NCI-H82 treated with DMSO at 0.1 percent for 48 hours (cell line): ENCODE measurements around the gene IDH2.
"Not testable (repeated sequence)": the region's sequence is repeated elsewhere in the genome, so short reads cannot be mapped to it uniquely, and the experiment has no call there.

Source experiments
- DNase-seq: peaks from one replicate; lab custom pipeline; 2025; ENCODE audit not compliant: unreplicated experiment; lab: John Stamatoyannopoulos, UW

The IDH2 gene

DNA sequence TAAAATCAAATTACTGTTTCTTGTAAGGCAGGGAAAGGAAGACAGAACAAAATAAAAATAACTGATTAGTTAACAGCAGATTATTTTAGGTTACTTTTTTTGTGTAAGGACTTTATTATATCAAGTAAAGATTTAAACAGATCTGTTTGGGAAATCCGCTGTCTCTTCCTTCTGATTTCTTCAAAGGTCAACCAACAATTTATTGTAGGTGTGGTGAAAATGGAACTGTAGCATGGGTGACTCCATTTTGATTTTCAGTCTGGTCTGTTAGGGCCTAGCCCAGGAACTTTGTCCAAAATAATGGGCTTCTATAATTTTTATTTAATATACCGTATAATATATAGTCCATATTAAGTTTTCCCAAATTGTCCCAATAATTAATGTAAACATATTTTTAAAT, 13.5 kb upstream of the IDH2 start:
- no peak for DNase-seq

DNA sequence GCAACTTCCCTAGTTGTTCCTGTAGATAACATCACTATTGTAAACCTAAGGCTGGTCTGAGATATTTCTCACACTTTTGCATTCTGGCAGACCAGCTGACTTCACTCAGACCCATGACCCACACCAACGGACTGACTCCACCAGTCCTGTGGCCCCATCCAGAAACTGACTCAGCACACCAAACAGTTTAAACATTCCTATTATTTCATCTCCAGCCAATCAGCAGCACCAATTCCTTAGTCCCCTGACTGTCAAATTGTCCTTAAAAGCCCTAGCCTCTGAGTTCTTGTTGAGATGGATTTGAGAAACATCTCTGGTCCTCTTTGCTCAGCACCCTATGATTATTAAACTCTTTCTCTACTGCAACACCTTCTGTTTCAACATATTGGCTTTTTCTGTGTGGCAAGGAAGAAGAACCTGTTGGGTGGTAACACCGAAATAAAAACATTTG, 12.2 kb upstream of the IDH2 start:
- no peak for DNase-seq

DNA sequence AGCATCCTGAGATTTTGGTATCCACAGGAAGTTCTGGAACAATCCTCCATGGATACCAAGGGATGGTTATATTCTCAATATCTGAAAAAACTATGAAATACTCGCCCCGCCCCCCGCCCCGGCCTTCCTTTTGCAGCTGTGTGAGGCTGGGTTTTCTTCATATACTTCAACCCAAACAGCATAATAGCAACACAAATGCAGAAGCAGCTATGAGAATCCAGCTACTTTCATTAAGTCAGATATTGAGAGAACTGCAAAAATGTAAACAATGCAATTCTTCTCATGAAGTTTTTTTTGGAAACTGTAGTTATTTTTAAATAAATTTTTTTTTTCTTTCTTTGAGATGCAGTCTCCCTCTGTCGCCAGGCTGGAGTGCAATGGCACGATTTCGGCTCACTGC, 10.9 kb upstream of the IDH2 start:
- DNase-seq, result no peak

DNA sequence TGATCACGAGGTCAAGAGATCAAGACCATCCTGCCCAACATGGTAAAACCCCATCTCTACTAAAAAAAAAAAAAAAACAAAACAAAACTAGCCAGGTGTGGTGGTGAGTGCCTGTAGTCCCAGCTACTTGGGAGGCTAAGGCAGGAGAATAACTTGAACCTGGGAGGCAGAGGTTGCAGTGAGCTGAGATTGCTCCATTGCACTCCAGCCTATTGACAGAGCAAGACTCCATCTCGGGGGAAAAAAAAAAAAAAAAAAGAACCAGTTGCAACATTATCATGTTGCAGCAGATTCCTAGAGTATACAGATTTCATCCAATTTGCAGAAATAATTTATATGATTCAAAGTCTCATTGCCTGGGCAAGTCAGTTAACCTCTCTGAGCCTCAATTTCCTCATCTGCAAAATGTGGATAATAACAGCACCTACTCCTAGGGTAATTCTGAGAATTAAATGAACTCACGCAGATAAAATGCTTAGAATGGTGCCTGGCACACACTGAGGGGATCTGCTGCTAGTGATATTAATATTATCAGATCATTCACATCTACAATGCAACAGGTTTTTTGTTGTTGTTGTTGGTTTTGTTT, 7.0 kb upstream of the IDH2 start:
- not testable (repeated sequence) for DNase-seq

DNA sequence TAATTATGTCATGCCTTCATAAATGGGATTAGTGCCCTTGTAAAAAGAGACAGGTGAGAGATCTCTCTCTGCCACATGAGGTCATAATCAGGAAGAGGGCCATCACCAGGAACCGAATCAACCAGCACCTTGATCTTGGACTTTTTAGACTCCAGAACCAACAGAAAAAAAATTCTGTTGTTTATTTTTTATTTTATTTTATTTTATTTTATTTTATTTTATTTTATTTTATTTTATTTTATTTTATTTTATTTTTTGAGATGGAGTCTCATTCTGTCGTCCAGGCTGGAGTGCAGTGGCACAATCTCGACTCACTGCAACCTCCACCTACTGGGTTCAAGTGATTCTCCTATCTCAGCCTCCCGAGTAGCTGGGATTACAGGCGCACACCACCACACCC, 5.8 kb upstream of the IDH2 start:
- not testable (repeated sequence) for DNase-seq

DNA sequence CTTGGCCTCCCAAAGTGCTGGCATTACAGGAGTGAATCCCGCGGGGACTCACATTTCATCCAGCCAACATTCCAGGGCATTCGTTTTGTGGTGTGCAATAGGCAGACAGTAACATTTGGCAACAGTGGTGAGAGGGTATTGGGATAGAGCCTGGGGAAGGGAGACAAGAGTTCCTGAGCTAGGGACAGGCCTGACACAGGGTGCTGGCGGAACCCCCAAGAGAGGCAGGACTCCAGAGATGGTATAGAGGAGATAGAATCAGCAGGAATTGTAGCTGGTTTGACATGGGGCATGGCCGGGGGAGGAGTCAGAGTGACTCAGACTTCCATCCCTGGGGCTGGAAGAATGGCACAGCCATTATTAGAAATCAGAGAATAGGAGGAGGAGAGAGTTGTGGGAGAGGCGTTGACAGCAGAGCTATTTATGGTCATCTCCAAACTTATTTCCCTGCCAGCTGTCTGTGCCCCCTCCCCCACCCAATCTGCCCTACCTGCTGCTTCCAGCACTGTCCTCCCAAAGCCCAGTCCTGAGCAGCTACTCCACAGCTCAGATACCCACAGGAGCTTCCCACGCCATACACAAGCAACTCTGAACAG, 4.4 kb upstream of the IDH2 start:
- peak; percentile 75 for DNase-seq

DNA sequence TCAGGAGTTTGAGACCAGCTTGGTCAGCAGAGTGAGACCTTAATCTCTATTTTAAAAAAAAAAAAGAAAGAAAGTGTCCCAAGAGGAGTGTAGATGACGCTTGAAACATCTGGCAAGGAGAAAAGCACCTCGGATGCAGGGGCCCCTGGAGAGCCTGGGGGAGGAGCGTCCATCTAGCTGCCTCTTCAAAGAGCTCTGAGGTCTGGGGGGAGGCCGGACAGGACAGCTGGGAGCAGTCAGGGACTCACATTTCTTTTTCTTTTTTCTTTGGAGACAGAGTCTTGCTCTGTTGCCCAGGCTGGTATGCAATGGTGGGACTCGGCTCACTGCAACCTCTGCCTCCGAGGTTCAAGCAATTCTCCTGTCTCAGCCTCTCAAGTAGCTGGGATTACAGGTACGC, 3.3 kb upstream of the IDH2 start:
- no peak for DNase-seq

DNA sequence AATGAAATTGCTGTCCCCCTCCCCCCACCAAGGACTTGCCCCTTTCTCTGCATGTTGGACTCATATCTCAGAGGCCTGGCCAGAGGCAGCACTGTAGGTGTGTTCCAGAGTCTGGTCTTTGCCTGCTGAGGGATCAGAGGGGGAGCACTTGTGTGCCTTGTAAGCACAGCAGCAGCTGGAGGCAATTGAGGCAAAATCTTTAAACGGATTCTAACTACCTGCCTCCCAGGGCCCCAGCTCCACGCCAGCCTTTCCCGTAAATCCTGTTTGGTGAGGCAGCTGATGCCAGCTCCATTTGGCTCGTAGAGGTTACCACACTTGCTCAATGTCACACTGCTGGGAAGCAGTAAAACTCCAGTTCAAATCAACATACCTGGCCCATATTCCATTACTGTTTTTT, 2.3 kb upstream of the IDH2 start:
- DNase-seq, result no peak

DNA sequence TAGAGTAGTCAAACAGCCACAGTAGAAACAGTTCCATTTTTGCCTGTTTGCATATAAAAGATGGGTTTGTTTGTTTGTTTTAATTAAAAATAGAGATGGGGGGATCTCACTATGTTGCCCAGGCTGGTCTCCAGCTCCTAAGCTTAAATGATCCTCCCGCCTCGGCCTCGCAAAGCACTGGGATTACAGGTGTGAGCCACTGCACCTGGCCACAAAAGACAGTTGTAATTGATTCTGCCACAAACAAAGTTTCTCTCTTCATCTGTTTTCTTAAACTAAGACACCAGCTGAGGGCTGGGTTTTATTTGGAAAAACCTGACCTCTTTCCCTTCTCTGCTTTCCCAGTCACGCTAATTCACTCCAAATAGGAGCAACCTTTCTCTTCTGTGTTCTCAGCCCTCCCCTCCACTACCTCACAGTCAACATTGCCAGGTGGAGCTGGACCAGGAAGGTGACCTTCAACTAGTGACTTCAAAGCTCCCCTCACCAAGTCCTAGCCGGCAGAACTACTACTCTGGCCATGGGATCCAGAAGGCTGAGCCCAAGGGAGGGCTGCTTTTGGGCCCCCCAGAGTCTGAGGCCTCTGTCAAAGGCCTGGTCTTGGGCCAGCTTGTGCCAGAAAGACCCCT, 1.5 kb upstream of the IDH2 start:
- DNase-seq, result no peak

DNA sequence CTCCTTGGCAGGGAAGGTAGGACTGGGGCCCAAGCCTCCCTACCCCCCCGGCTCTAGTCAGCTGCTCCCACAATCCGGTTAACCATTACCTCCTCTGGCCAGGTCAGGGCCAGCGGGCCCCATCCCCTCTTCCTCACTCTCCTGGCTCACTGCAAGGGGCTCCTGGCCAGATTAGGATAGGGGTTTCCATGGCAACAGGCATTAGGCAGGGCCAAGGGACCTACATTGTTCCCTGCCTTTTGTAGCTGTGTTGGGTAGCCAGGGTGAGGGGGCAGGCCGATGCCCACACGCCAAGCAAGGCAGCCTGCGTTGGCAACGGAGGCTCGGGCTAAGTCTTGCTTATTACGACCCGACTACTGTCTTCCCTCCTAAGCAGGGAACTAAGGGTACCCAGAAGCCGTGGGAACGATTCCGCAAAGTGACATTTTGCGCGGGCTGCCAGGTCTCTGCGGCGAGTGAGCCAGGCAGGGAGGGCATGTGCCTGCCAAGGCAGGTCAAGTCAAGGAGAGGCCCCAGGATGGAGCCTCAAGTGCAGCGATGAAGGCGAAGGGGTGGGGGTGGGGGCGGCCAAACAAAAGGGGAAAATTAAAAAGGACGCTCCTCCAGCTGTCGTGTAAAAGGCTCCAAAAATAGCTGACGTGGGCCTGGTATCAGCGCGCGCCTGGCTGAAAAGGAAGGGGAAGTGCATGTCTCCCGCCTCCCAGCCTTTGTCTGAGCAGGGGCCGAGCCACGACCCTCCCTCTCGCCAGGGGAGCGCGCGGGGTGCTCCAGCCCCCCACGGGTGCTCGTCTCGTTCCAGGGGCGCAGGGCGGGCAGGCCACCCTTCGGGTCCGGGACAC, 919 bp downstream of the IDH2 start:
- DNase-seq, result no peak

DNA sequence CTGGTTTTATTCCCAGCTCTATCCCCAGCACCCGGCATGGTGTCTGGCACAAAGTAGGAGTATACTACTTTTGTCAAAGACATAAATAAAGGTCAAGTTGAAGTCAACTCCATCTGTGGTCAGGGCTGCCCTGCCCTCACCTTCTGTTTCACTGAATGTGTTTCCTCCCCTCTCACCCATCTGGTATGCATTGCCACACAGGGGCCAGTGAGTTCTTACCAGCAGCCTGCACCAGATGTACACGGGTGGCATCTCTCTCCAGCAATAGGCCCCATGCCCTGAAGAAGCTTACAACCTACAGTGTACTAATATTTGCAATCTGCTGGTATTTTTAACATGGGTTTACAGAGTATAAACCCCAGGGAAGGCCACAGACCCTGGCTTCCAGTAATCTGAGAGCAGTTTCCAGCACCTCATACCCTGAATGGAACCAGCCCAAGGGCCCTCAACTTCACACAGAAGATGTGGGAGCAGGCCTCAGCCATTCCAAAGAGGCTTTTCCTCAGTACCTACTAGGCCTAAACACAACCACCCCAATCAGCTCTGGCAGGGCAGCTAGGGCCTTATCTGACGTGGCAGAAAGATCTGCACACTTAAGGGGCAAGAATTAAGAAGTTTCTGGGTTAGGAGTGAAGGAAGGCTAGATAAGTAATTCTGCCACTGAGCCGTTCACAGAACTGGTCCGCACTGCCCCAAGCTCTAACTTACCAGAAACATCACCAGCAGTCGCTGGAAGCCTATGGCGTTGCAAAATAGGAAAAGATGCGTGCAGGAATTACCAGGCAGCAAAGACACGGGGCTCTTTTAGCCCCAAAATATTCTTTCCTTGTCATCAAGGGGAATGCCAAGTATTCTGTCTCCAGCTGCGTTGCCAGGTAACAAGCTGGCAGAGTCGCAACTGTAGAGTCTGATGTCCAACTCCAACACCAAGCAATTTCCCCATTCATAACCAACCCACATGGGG, 2.1 kb downstream of the IDH2 start:
- DNase-seq, result no peak

DNA sequence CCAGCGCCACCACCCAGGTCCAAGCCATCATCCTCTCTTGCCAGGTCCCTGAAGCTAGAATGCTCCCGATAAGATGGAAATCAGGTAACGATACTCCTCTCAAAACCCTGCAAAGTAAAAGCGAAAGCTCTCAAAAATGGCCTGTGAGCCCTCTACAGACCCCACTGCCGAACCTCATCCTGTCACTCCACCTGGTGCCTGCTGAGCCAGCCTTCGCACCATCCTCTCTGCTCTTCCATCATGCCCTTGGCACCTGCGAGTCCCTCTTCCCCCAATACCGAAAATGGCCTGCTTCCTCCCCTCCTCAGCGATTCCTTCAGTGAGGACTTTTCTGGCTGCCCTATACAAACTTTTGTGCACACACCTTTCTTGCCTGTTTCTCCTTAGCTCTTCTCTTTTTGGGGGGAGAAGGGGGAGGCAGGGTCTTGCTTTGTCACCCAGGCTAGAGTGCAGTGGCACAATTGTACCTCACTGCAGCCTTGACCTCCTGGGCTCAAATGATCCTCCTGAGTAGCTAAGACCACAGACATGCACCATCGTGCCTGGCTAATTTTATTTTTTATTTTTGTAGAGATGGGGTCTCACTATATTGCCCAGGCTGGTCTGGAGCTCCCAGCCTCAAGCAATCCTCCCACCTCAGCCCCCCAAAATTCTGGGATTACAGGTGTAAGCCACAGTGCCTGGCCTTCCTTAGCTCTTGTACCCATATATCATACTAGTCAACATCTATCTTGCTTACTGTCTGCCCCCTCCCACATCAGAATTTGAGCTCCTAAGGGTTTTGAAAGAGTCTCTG, 3.0 kb downstream of the IDH2 start:
- DNase-seq, result no peak

DNA sequence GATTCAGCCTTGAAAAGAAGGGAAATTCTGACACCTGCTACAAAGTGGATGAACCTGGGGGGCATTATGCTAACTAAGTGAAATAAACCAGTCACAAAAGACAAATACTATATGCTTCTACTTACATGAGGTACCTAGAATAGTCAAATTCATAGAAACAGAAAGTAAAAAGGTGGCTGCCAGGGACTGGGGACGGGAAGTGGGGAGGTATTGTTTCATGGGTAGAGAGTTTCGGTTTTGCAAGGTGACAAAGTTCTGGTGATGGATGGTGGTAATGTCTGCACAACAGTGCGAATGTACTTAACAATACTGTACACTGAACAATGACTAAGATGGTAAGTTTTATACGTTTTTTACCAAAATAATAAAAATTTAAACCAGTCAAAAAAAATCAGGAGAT, 4.8 kb downstream of the IDH2 start:
- no peak for DNase-seq

DNA sequence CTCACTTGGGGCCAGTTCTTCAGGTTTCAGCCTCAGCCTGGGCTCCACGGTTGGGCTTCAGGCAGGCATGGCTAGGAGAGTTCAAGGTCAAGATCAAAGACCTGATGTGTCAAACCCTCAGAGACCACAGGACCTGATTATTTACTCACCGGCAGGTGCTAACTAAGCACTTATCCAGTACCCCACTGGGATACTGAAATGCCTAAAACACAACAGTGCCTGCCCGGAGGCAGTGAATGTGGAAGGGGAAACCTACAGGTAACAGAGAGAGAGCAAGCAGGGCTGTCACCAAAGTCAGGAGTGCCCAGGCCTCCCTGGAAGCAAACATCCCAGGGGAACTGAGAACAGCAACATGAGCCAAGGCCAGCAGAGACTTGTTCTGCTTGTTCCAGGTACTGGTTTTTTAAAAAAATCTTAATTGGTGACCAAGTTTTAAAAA, 6.7 kb downstream of the IDH2 start:
- no peak for DNase-seq

DNA sequence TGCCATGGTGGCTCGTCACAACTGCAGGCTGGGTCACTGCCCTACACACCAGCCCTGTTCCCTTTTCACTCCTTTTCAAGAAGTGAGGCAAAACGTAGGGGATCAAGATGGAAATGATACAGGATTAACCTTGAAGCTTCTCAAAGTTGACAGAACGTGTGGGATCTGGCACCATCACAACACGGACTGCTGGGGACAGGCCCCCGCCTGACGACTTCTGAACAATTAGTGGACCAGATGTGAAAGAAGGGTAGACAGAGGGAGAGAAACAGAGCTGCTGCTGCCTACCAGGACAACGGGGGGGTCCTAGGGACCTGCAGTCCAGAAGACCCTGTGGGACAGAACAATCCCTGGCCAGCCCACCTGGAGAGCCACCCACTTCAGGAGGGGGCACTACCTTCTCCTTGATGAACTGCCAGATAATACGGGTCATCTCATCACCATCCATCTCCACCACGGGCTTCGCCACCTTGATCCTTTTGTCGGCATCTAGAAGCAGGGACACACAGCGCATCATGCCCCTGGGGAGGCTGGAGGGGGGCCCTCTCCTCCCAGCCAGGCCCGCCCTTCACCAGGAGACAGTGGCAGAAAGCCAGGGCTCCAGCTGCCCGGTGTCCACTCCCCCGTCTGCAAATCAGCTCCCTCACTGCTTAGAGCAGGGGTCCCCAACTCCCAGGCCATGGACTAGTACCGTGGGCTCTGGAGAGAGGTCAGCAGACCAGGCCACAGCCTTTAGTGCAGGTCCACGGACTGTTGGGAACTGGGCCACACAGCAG, 10.9 kb downstream of the IDH2 start:
- DNase-seq, result no peak

DNA sequence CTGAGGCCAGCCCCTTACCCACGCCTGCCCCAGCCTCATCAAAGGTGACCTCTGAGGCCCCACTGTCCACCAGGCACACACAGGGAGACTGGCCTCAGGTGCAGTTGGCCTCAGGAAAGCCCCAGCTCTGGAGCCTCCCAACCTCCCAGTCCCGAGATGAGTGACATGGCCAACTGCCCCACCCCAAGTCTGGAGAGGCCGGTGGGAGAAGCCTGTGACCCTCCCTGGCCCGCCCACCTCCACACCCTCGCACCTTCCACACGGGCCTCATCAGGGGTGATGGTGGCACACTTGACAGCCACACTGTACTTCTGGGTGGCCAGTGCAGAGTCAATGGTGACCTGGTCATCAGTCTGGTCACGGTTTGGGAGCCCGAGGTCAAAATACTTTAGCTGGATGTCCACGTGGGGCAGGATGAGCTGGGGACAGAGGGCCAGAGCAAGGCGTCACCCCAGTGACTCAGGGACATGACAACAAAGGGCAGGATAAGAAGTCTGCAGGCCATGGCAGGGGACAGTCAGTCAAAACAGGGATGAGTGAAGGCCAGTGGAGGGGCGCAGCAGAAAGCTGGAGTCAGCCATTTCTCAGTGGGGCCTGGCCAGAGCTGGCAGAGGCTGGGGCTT, 11.9 kb downstream of the IDH2 start:
- DNase-seq, result no peak

DNA sequence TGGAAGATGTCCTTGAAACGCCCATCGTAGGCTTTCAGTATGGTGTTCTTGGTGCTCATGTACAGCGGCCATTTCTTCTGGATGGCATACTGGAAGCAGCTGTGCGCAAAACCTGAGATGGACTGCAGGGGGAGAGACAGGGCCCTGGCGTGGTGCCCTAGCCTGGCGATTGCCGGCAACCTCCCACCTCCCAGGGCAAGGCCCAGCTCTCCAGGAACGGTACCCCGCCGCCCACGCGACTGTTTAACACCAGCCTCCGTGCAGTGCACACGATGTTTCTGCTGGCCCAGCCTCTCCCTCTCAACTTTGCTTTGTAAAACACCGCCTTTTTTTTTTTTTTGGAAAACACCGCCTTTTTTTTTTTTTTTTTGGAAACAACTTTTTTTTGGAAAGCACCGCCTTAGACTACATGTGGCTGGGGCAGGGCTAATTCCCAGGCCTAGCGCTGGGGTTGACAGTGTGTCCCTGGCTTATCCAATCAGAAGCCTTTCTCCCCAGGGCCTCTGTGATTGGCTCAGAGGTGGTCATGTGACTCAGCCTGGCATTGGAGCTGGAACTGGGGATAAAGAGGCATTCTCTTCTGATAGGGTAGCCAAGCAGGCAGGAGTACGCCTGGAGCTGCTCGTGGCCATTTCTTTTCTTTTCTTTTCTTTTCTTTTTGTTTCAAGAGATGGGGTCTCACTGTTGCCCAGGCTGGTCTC, 14.7 kb downstream of the IDH2 start:
- no peak for DNase-seq

DNA sequence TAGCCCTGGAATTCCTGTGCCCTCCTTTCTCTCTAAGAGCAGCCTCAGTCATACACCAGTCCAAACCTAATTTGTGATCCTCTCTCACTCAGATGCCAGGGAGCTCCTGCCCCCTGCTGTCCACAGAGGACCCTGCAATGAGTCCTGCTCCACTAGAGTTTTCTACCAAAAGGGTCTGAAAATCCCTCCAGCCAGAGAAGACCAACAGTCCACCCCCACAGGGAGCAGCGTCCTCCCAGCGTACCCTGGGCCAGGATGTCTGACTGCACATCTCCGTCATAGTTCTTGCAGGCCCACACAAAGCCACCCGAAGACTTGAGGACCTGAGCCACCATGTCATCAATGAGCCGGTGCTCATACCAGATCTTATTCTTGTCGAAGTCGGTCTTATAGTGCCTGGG, 15.4 kb downstream of the IDH2 start:
- DNase-seq, result peak; percentile 25
